A375 (cell line): ENCODE measurements around the gene OPN1SW. TPM values are rescaled to one million over a fixed set of nuclear protein-coding genes. Genes with fewer than 3 reads are reported as not detected.

Source experiments
- small RNA-seq: library from RNA; depleted of rRNA; stranded (forward); fragments of <200 nt; gene quantifications from one replicate; pipeline ENCODE3, GENCODE V24; 2014
- total RNA-seq: library from RNA; depleted of rRNA; stranded (reverse); fragments of >200 nt; shearing (Covaris generic); gene quantifications from 2 replicates; pipeline ENCODE4 v1.2.3, GENCODE V29; 2014; rRNA removed

Gene OPN1SW, protein sequence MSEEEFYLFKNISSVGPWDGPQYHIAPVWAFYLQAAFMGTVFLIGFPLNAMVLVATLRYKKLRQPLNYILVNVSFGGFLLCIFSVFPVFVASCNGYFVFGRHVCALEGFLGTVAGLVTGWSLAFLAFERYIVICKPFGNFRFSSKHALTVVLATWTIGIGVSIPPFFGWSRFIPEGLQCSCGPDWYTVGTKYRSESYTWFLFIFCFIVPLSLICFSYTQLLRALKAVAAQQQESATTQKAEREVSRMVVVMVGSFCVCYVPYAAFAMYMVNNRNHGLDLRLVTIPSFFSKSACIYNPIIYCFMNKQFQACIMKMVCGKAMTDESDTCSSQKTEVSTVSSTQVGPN
- not detected in 2 replicates for total RNA-seq

DNA sequence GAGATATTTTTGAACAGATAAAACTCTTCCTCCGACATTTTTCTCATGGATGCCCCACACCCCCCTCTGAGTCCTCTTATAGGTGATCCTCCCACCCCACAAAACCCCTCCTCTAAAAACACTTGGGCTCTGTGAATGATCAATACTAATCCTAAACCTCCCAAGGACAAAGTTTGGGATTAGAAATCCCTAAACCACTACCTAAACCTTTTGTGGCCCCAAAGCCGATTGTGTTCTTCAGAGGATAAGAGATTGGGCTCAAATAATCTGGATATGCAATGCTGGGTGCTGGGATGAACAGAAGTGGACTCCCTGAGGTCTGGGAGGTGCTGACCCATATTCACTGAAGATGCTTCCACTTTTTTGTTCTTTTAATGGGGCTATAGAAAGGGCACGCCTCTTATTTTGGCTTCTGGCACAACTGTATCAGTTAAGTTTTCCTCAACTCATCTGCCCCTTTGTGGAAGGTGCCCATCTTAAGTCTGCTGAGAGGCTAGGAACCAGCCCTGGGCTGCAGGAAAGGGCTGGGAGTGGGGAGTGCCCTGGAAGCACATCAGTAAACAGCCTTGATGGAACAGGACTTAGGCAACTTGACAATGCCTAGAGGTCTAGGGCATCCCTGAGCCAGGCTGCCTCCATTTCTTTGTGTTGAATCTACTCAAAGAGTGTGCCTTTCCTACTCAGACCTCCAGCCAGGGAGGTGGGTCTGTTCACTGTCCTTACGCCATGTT lies at the start of gene OPN1SW:
Gene OPN1SW (minus strand): TSS at position 51 of the 731 bp plus-strand sequence. CDS start 13 bp downstream, at position 38.

DNA sequence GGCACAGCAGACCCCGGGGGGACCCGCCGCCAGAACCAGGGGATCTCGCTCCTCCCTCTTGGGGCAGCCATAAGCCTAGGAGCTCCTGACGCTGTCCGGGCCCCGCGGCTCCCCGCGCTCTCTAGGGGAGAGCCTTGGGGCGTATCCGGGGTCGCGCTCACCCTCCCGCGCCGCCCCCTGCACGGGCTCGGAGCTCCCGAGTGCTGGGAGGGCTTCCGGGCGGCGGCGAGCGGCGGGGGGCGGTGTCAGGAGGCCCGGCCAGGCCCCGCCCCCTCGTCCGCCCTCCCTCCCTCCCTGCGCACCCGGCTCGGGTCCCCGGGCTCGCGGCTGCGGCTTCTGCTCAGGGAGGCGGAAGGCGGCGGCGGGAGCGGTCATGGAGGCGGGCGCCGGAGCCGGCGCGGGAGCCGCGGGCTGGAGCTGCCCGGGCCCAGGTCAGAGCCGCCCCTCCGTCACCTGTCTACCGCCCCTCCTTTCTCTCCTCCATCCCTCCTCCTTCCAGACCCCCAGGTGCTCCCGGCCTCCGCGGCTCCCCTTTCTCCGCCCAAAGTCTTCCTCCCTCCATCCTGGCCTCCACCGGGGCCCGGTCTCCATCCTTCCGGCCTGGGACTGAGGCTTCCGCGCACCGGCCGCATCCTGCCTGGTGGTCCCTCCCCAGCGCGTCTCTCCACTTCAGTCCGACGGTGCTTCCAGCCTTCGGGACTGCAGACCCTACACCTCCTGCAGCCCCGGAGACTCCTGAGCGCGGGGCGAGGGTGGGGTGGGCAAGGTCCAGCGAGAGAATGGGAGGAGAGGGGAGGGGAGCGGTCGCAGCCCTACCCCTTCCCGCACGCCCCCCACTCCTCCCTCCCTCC lies 15.8 kb upstream of the OPN1SW start, which contains the start of gene CCDC136:
Gene CCDC136 (plus strand): TSS at position 848 of the 851 bp plus-strand sequence. CDS start 444 bp downstream, outside the sequence.

DNA sequence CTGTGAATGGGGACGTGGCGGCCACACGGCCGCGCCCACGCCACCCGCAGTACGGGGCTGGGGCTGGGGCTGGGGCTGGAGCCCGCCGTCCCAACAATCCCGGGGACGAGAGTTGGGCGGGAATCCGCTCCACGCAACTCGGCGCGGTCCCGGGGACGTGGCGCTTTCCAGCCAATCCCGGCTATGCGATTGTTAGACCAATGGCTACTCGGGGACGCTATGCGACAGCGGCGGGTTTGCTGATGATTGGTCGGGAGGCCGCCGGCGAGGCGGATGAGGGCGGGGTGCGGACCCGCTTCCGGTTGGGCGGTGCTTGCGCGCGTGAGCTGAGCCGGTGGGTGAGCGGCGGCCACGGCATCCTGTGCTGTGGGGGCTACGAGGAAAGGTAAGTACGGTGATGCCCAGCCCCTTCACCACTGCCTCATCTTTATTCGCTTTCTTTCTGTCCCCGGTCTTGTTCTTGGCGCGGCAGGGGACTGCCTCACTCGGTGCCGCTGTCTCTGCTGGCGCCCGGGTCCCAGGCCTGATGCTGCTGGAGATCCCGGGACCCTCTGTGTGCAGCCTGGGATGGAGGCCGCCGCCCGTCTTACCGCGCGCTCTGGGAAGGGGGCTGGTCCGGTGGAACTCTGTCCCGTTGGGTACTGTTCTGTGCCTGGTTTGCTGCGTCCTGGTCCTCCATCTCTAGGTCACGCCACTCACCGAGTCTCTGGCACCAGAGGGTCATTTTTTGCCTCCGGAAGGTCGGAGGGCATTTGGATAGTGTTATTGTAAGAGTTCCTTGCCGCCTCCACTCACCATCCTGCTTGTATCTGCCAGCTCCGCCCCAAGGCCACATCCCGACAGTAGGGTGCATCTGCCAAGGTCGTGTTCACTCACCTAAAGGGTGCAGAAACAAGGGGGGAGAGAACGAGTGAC lies 36.3 kb downstream of the OPN1SW start, which contains the start of gene CALU:
Gene CALU (plus strand): TSS at position 312 of the 915 bp plus-strand sequence. CDS start 9,225 bp downstream, outside the sequence.

Small RNA genes within 50 kb of the gene (small RNA-seq; reads per million reads assigned to genes)
- gene RN7SL81P, result not detected

Other genes with a start within 250 kb of the OPN1SW start
- gene GARIN1A, start 103.5 kb downstream of the OPN1SW start, total RNA-seq, result 0.87 and 1.1 TPM in 2 replicates
- 207 and 249 TPM in 2 replicates for gene CALU, start 36.4 kb downstream of the OPN1SW start, total RNA-seq
- 17.5 and 19.4 TPM in 2 replicates for gene CCDC136, start 16.2 kb upstream of the OPN1SW start, total RNA-seq
- 0.03 TPM in 1 of 2 replicates, not detected in the other for gene FLNC, start 54.6 kb upstream of the OPN1SW start, total RNA-seq
- gene ATP6V1F, start 87.1 kb upstream of the OPN1SW start, total RNA-seq, result 96.2 and 110 TPM in 2 replicates
- not detected in 2 replicates for gene KCP, start 134.9 kb upstream of the OPN1SW start, total RNA-seq
- gene IRF5, start 162.1 kb upstream of the OPN1SW start, total RNA-seq, result 1.4 and 2.6 TPM in 2 replicates